Stimulated activated CD8-positive, alpha-beta memory T cell treated with anti-CD3 and anti-CD28 coated beads, Interleukin-4, amount 100 ng/mL, for 48 hours (primary cell): Measurements from ENCODE around the gene PODN.

Experiments
- DNase-seq: peaks from one replicate; pipeline ENCODE4 v3.0.0-alpha.2; 2020

Gene PODN

GRCh38 chr1:53091841-53092645 lies 30.0 kb downstream of the PODN start:
- DNase-seq = no peak

GRCh38 chr1:53092659-53093450 lies 30.8 kb downstream of the PODN start:
- no peak for DNase-seq

- DNase-seq = no peak
Observed at GRCh38 chr1:53093451-53093754, 31.4 kb downstream of the PODN start.

GRCh38 chr1:53093778-53094532 lies 31.9 kb downstream of the PODN start:
- DNase-seq = no peak

GRCh38 chr1:53094533-53094919 lies 32.5 kb downstream of the PODN start:
- DNase-seq = no peak

GRCh38 chr1:53104289-53104913 lies 42.4 kb downstream of the PODN start:
- DNase-seq = no peak

GRCh38 chr1:53107090-53107489 lies 45.1 kb downstream of the PODN start:
- no peak for DNase-seq

- DNase-seq = no peak
Observed at GRCh38 chr1:53107570-53108322, 45.7 kb downstream of the PODN start.

GRCh38 chr1:53108646-53109580 lies 46.9 kb downstream of the PODN start:
- no peak for DNase-seq

- DNase-seq = peak; percentile 57
Observed at GRCh38 chr1:53110370-53111072, 48.5 kb downstream of the PODN start.

GRCh38 chr1:53111073-53111556 lies 49.1 kb downstream of the PODN start:
- DNase-seq = no peak

GRCh38 chr1:53111693-53112092 lies 49.7 kb downstream of the PODN start:
- no peak for DNase-seq

- no peak for DNase-seq
Observed at GRCh38 chr1:53112271-53112774, 50.3 kb downstream of the PODN start.

- no peak for DNase-seq
Observed at GRCh38 chr1:53112861-53113260, 50.8 kb downstream of the PODN start.

GRCh38 chr1:53114090-53114489 lies 52.1 kb downstream of the PODN start:
- DNase-seq = no peak

GRCh38 chr1:53114581-53115400 lies 52.8 kb downstream of the PODN start:
- no peak for DNase-seq

- no peak for DNase-seq
Observed at GRCh38 chr1:53115403-53116306, 53.6 kb downstream of the PODN start.

- DNase-seq = no peak
Observed at GRCh38 chr1:53116307-53116810, 54.3 kb downstream of the PODN start.
